PC-9 (cell line): Measurements from ENCODE around the gene IPO4. TPM values are rescaled to one million over a fixed set of nuclear protein-coding genes. Genes with fewer than 3 reads are reported as not detected.
A peak's percentile ranks its signal among the peaks of the same experiment; 100 is the strongest.

Source experiments
- BruUV-seq: library from RNA; stranded (reverse); fragments of 400-500 nt; replicated peaks from 2 replicates; lab custom pipeline; 2021; lab: Mats Ljungman, UMichigan
- CTCF ChIA-PET: fragments of 300-600 bp; sonication (Branson Sonifier 250); formaldehyde crosslinking; loops from one replicate; lab custom pipeline; 2022; ENCODE audit warnings: antibody characterized with exemption; lab: Charles Lee
- POLR2A ChIA-PET: fragments of 300-600 bp; sonication (Branson Sonifier 250); formaldehyde crosslinking; loops from one replicate; lab custom pipeline; 2022; ENCODE audit warnings: antibody characterized with exemption; ENCODE audit not compliant: unreplicated experiment; lab: Charles Lee
- DNase-seq, 2 experiments: peaks; one replicate each; pipeline versions ENCODE4 v3.0.0 to v3.0.0-alpha.2; 2015 to 2022; ENCODE audit warnings: mixed read lengths in 1 of 2
- H2AFZ ChIP-seq: fragments of 200-600 bp; sonication (generic); 2 replicates; pipeline ENCODE4 v1.8.1; 2017; ENCODE audit warnings: antibody characterized with exemption
- H3F3A ChIP-seq: fragments of 200-600 bp; sonication (generic); 2 replicates; pipeline ENCODE4 v1.8.1; 2017; ENCODE audit warnings: antibody characterized with exemption, mild to moderate bottlenecking, low read depth; ENCODE audit not compliant: insufficient read depth
- H3K27ac ChIP-seq: fragments of 200-600 bp; sonication (generic); 2 replicates; pipeline ENCODE4 v1.6.1; 2016; ENCODE audit warnings: mixed run types
- H3K27me3 ChIP-seq: fragments of 200-600 bp; sonication (generic); 2 replicates; pipeline ENCODE4 v1.6.1; 2016; ENCODE audit warnings: low read depth, mixed run types; ENCODE audit not compliant: insufficient read depth
- H3K36me3 ChIP-seq: fragments of 200-600 bp; sonication (generic); 2 replicates; pipeline ENCODE4 v1.6.1; 2016; ENCODE audit warnings: low read depth, mixed run types
- H3K4me1 ChIP-seq: fragments of 200-600 bp; sonication (generic); replicated peaks from 2 replicates; pipeline ENCODE4 v1.6.1; 2016; ENCODE audit warnings: mixed run types; ENCODE audit not compliant: insufficient read depth
- H3K4me2 ChIP-seq: fragments of 200-600 bp; sonication (generic); 2 replicates; pipeline ENCODE4 v1.6.1; 2017; ENCODE audit warnings: mixed run types
- H3K4me3 ChIP-seq: fragments of 200-600 bp; sonication (generic); 2 replicates; pipeline ENCODE4 v1.6.1; 2016; ENCODE audit warnings: mixed run types
- H3K79me2 ChIP-seq: fragments of 200-600 bp; sonication (generic); 2 replicates; pipeline ENCODE4 v1.6.1; 2017; ENCODE audit warnings: low read depth, mixed run types
- H3K9me2 ChIP-seq: fragments of 200-600 bp; sonication (generic); 2 replicates; pipeline ENCODE4 v1.8.1; 2017; ENCODE audit warnings: mild to moderate bottlenecking; ENCODE audit not compliant: insufficient read depth
- H3K9me3 ChIP-seq: fragments of 200-600 bp; sonication (generic); 2 replicates; pipeline ENCODE4 v1.8.1; 2016; ENCODE audit warnings: low read depth; ENCODE audit not compliant: insufficient read depth
- H4K20me1 ChIP-seq: fragments of 200-600 bp; sonication (generic); 2 replicates; pipeline ENCODE4 v1.8.1; 2017; ENCODE audit not compliant: insufficient read depth
- CTCF ChIP-seq: fragments of 200-600 bp; sonication (generic); conservative IDR thresholded peaks from 2 replicates; pipeline ENCODE4 v1.6.1; 2017; ENCODE audit warnings: mixed run types, antibody characterized with exemption, mild to moderate bottlenecking, moderate library complexity
- EZH2 ChIP-seq: fragments of 200-600 bp; sonication (generic); IDR thresholded peaks from 2 replicates; pipeline ENCODE4 v1.8.0; 2017; ENCODE audit warnings: antibody characterized with exemption, low read depth
- intact Hi-C: fragments of 100-400 bp; cut with micrococcal nuclease; formaldehyde crosslinking; loops from one replicate; pipeline ENCODE4 v1.10.0; 2022; ENCODE audit not compliant: unreplicated experiment
- total RNA-seq: library from RNA; stranded (reverse); gene quantifications from 2 replicates; pipeline ENCODE4 v1.2.3, GENCODE V29; 2021

The IPO4 gene
- total RNA-seq, 1 experiment from 2014 or later, result 44.1 TPM

DNA sequence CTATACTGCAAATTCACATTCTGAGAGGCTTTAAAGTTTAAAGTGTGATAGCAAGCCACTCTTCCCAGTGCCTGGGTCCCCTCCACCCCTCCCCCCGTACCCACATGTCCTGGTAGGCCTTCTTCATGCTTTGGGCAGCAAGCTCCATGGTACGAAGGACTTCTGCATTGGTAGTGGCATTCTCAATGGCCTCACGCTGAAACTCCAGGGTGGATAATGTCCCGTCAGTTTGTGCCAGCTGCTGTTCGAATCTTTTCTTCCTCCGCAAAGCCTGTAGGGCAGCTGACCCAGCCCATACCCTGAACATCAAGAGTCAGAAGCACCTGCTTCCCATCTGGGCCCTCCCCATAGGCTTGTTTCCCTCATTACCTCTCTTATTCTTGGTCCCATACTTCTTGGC, 22.7 kb upstream of the IPO4 start:
- Histone ChIP-seq H3K79me2 (peaks cover 13% of the 10 kb centered on the region), H4K20me1 (no peaks in the 10 kb centered on the region), H3K36me3 (no peaks in the 10 kb centered on the region), H3K4me2 (0 out of 2 replicates have a peak overlapping the region, but pooled peaks have one; percentile 91), H2AFZ (no peak overlapping the region), H3F3A (peaks cover 14% of the 10 kb centered on the region; the same call in 1 of the 2 replicates), H3K9me2 (no peaks in the 10 kb centered on the region), H3K4me3 (no peak overlapping the region), H3K9me3 (no peaks in the 10 kb centered on the region), H3K27me3 (no peaks in the 10 kb centered on the region), H3K27ac (no peak overlapping the region), H3K4me1 (peaks cover 10% of the 10 kb centered on the region; the same call in 1 of the 2 replicates)
- no peak for DNase-seq
- TF ChIP-seq EZH2 (no peak), CTCF (no peak)
- ChIA-PET CTCF (no interaction called here), POLR2A (no interaction called here)
- no TSS peak for BruUV-seq
- intact Hi-C loops, result no loop called here

- Histone ChIP-seq H3K4me2 (no peak overlapping the region), H3K36me3 (no peaks in the 10 kb centered on the region), H3K9me2 (no peaks in the 10 kb centered on the region), H3K4me3 (no peak overlapping the region), H4K20me1 (no peaks in the 10 kb centered on the region), H3K9me3 (no peaks in the 10 kb centered on the region), H3K27me3 (no peaks in the 10 kb centered on the region), H3F3A (peaks cover under 1% of the 10 kb centered on the region; the same call in 1 of the 2 replicates), H2AFZ (no peak overlapping the region), H3K79me2 (peaks cover 13% of the 10 kb centered on the region), H3K27ac (no peak overlapping the region), H3K4me1 (no peaks in the 10 kb centered on the region)
- CTCF ChIA-PET, result no interaction called here
- intact Hi-C loops, result no loop called here
- no peak for DNase-seq
- no peak for TF ChIP-seq CTCF
- no peak for TF ChIP-seq EZH2
- POLR2A ChIA-PET, result no interaction called here
- no TSS peak for BruUV-seq
Observed at GRCh38 chr14:24207625-24208024, 19.0 kb upstream of the IPO4 start.

DNA sequence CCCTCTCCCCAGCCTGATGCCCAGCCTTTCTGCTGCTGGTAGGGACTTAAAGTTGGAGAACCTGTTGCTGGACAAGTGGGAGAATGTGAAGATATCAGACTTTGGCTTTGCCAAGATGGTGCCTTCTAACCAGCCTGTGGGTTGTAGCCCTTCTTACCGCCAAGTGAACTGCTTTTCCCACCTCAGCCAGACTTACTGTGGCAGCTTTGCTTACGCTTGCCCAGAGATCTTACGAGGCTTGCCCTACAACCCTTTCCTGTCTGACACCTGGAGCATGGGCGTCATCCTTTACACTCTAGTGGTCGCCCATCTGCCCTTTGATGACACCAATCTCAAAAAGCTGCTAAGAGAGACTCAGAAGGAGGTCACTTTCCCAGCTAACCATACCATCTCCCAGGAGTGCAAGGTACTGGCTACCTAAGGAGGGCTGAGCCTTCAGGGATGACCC, 18.5 kb upstream of the IPO4 start:
- Histone ChIP-seq H3F3A (no peaks in the 10 kb centered on the region), H3K79me2 (peaks cover 9% of the 10 kb centered on the region), H2AFZ (no peak overlapping the region), H3K4me2 (no peak overlapping the region), H3K9me2 (no peaks in the 10 kb centered on the region), H3K36me3 (no peaks in the 10 kb centered on the region), H3K4me3 (no peak overlapping the region), H3K4me1 (no peaks in the 10 kb centered on the region), H3K9me3 (no peaks in the 10 kb centered on the region), H3K27ac (no peak overlapping the region), H3K27me3 (no peaks in the 10 kb centered on the region), H4K20me1 (no peaks in the 10 kb centered on the region)
- ChIA-PET POLR2A (no interaction called here), CTCF (no interaction called here)
- no peak for TF ChIP-seq EZH2
- TF ChIP-seq CTCF, result no peak
- intact Hi-C loops, result no loop called here
- no peak for DNase-seq
- no TSS peak for BruUV-seq
